ENCODE results near the gene HOXD13.
A peak's percentile ranks its signal among the peaks of the same experiment; 100 is the strongest.

Gene HOXD13

GRCh38 chr2:176130147-176130956, 37.8 kb downstream of the HOXD13 start (continued):
- TF ChIP-seq, protein P1, sequence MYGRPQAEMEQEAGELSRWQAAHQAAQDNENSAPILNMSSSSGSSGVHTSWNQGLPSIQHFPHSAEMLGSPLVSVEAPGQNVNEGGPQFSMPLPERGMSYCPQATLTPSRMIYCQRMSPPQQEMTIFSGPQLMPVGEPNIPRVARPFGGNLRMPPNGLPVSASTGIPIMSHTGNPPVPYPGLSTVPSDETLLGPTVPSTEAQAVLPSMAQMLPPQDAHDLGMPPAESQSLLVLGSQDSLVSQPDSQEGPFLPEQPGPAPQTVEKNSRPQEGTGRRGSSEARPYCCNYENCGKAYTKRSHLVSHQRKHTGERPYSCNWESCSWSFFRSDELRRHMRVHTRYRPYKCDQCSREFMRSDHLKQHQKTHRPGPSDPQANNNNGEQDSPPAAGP (tag by site-specific recombination; IDR thresholded peaks at IDR 0.05), result 0 out of 2 replicates have a peak, but pooled peaks have one; percentile 44
- TF ChIP-seq OVOL3 (tag by site-specific recombination; IDR thresholded peaks at IDR 0.05) (peak; percentile 65; the same call in 1 of the 2 replicates), ZNF174 (tag by site-specific recombination; IDR thresholded peaks at IDR 0.05) (no peak), ZNF677 (tag by site-specific recombination; IDR thresholded peaks at IDR 0.05) (no peak), ZNF664 (tag by site-specific recombination; IDR thresholded peaks at IDR 0.05) (no peak), ZNF175 (tag by site-specific recombination; IDR thresholded peaks at IDR 0.05) (no peak), ZNF121 (tag by site-specific recombination; IDR thresholded peaks at IDR 0.05) (no peak), ZNF621 (tag by site-specific recombination; IDR thresholded peaks at IDR 0.05) (no peak), ZNF571 (tag by site-specific recombination; IDR thresholded peaks at IDR 0.05) (no peak), ZNF423 (tag by site-specific recombination; IDR thresholded peaks at IDR 0.05) (no peak; the same call in 1 of the 2 replicates), ZNF510 (tag by site-specific recombination; IDR thresholded peaks at IDR 0.05; ENCODE audit: insufficient replicate concordance) (no peak), ZNF155 (tag by site-specific recombination; IDR thresholded peaks at IDR 0.05) (no peak), ZNF580 (tag by site-specific recombination; IDR thresholded peaks at IDR 0.05) (peak; percentile 79; the same call in 1 of the 2 replicates), ZNF2 (tag by site-specific recombination; IDR thresholded peaks at IDR 0.05) (no peak), ZNF76 (tag by site-specific recombination; IDR thresholded peaks at IDR 0.05; ENCODE audit: borderline replicate concordance, low read depth) (peak; percentile 36; the same call in 1 of the 2 replicates), ZSCAN4 (tag by site-specific recombination; IDR thresholded peaks at IDR 0.05) (no peak), ZBTB20 (tag by site-specific recombination; IDR thresholded peaks at IDR 0.05) (peak; percentile 55; the same call in 1 of the 2 replicates), ZNF23 (tag by site-specific recombination; IDR thresholded peaks at IDR 0.05; ENCODE audit: borderline replicate concordance) (no peak), BCL6B (tag by site-specific recombination; IDR thresholded peaks at IDR 0.05) (no peak), MEIS1 (CRISPR knock-in tag; IDR thresholded peaks at IDR 0.05; ENCODE audit: borderline replicate concordance) (no peak), ZNF10 (tag by site-specific recombination; IDR thresholded peaks at IDR 0.05) (0 out of 2 replicates have a peak, but pooled peaks have one; percentile 32), ZNF132 (tag by site-specific recombination; IDR thresholded peaks at IDR 0.05; ENCODE audit: borderline replicate concordance) (no peak), ZNF223 (tag by site-specific recombination; IDR thresholded peaks at IDR 0.05) (no peak), ZNF521 (tag by site-specific recombination; IDR thresholded peaks at IDR 0.05) (no peak), ZNF791 (tag by site-specific recombination; IDR thresholded peaks at IDR 0.05) (no peak), ZNF658 (tag by site-specific recombination; IDR thresholded peaks at IDR 0.05) (no peak), ZNF26 (tag by site-specific recombination; IDR thresholded peaks at IDR 0.05) (no peak)
- TF ChIP-seq, protein P2, sequence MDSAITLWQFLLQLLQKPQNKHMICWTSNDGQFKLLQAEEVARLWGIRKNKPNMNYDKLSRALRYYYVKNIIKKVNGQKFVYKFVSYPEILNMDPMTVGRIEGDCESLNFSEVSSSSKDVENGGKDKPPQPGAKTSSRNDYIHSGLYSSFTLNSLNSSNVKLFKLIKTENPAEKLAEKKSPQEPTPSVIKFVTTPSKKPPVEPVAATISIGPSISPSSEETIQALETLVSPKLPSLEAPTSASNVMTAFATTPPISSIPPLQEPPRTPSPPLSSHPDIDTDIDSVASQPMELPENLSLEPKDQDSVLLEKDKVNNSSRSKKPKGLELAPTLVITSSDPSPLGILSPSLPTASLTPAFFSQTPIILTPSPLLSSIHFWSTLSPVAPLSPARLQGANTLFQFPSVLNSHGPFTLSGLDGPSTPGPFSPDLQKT (IDR thresholded peaks at IDR 0.05; ENCODE audit: borderline replicate concordance, low read depth, low read length), result no peak
- TF ChIP-seq, protein P3, sequence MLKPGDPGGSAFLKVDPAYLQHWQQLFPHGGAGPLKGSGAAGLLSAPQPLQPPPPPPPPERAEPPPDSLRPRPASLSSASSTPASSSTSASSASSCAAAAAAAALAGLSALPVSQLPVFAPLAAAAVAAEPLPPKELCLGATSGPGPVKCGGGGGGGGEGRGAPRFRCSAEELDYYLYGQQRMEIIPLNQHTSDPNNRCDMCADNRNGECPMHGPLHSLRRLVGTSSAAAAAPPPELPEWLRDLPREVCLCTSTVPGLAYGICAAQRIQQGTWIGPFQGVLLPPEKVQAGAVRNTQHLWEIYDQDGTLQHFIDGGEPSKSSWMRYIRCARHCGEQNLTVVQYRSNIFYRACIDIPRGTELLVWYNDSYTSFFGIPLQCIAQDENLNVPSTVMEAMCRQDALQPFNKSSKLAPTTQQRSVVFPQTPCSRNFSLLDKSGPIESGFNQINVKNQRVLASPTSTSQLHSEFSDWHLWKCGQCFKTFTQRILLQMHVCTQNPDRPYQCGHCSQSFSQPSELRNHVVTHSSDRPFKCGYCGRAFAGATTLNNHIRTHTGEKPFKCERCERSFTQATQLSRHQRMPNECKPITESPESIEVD (tag by site-specific recombination; IDR thresholded peaks at IDR 0.05), result peak; percentile 87
- TF ChIP-seq, protein P4, sequence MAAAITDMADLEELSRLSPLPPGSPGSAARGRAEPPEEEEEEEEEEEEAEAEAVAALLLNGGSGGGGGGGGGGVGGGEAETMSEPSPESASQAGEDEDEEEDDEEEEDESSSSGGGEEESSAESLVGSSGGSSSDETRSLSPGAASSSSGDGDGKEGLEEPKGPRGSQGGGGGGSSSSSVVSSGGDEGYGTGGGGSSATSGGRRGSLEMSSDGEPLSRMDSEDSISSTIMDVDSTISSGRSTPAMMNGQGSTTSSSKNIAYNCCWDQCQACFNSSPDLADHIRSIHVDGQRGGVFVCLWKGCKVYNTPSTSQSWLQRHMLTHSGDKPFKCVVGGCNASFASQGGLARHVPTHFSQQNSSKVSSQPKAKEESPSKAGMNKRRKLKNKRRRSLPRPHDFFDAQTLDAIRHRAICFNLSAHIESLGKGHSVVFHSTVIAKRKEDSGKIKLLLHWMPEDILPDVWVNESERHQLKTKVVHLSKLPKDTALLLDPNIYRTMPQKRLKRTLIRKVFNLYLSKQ (tag by site-specific recombination; IDR thresholded peaks at IDR 0.05; ENCODE audit: borderline replicate concordance), result no peak
